ENCODE measurements around the gene LRRC36. TPM values are rescaled to one million over a fixed set of nuclear protein-coding genes. Genes with fewer than 3 reads are reported as not detected.

Gene LRRC36
- total RNA-seq, 1 donor from 2014 or later = not detected

GRCh38 chr16:67291461-67291860 lies 35.2 kb upstream of the LRRC36 start:
- DNase-seq (ENCODE audit: low spot score) = no peak
- intact Hi-C loops (cut with DNase I) = no loop called here

- DNase-seq (ENCODE audit: low spot score) = no peak
- intact Hi-C loops (cut with DNase I) = no loop called here
These were observed 32.4 kb upstream of the LRRC36 start for GRCh38 chr16:67294171-67294757.

GRCh38 chr16:67294938-67295361 lies 31.7 kb upstream of the LRRC36 start:
- intact Hi-C loops (cut with DNase I) = no loop called here
- DNase-seq (ENCODE audit: low spot score) = no peak

DNA sequence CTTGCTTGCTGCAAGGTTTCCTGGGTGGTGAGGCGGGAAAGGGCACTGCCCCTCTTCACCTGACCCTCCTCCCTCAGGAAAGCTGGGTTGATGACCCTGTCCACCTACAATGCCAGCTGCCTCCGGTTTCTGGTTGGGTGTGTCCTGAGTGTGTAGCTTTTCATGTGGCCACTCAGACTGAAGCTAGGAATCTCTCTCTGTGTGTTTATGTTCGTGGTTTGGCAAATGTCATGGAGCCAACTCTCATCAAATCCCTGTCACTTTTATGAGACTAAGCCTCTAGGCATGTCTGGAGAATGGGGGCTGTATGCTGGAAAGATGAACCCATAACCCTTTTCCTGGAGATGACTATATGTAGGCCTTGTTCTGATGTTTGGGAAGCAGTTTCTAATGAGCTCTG lies 30.2 kb upstream of the LRRC36 start:
- intact Hi-C loops (cut with DNase I) = no loop called here
- no peak for DNase-seq (ENCODE audit: low spot score)

GRCh38 chr16:67298277-67298676 lies 28.3 kb upstream of the LRRC36 start:
- intact Hi-C loops (cut with DNase I) = no loop called here

GRCh38 chr16:67299269-67299668 lies 27.3 kb upstream of the LRRC36 start:
- no peak for DNase-seq (ENCODE audit: low spot score)
- intact Hi-C loops (cut with DNase I) = no loop called here

More at GRCh38 chr16:67298277-67298676, 28.3 kb upstream of the LRRC36 start:
- DNase-seq (ENCODE audit: low spot score) = no peak

DNA sequence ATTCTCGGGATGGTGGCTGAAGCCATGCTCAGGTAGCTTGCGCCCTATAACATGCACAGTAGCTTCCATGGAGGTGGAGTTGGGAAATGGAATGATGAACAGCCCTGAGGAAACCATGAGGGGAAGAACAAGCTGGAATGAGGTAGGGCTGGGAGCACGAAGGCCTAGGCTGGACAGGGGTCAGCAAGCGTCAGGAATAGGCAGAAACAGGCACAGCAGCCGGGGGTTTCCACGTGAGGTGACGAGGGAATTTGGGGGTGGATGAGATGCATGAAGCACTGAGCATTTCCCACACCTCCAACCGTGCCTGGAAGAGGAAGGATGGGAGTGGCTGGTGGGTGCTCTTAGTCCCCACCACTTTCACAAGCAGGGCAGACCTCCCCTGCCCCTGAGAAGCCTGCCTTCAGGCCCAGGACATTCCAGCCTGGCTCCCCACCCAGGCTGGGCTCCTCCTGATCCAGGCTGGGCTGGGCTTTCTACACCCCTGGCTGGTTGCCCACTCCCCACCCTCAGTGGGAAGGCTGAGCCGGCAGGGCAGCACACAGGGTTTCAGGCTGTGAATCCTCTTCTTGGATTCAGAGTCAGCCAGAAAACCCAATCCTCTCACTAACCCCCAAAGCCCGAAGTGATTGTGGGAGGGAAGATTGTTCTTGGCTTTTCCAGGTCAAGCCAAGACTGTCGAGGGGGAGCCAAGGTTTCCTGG lies 25.4 kb upstream of the LRRC36 start:
- intact Hi-C loops (cut with DNase I) = no loop called here
- no peak for DNase-seq (ENCODE audit: low spot score)

DNA sequence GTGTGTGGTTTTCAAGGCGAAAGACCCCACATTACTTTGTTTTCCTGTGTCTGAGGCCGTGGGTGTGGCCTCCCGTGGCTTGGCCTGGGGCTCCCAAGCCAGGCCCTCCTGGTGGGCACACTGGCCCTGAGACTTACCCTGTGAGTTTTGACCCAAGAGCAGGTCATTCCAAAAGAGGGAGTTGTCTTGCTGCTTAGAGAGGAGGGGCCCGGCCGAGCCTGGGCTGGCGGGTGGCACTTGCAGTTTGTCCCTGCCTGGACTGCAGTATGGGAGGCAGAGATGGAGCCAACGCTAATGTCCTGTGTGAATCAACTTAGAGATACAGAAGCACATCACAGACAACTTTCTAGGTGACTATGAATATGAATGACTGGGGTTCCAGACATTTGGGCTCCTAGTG lies 24.5 kb upstream of the LRRC36 start:
- DNase-seq (ENCODE audit: low spot score) = no peak
- intact Hi-C loops (cut with DNase I) = no loop called here

DNA sequence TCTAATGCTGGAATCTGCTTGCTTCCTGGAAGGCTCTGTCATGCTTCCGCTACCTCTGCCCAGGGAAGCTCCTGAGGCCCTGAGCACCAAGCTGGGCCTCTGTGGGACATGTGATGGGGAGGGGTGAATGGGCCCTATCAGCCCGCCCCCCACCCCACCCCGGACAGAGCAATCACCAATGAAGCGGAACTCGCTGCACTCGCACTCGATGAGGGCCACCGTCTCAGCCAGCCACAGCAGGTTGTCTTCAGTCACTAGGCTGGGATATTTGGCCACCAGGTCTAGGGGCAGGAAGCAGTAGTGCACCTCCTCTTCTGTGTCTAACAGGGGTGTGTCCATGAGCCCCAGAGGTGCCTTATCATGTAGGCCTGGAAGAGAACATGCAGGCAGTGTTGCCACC lies 23.6 kb upstream of the LRRC36 start:
- DNase-seq (ENCODE audit: low spot score) = no peak
- intact Hi-C loops (cut with DNase I) = no loop called here

- intact Hi-C loops (cut with DNase I) = no loop called here
- DNase-seq (ENCODE audit: low spot score) = no peak
These were observed 22.6 kb upstream of the LRRC36 start for GRCh38 chr16:67304020-67304419.

GRCh38 chr16:67305216-67306071 lies 21.2 kb upstream of the LRRC36 start:
- intact Hi-C loops (cut with DNase I) = no loop called here
- DNase-seq (ENCODE audit: low spot score) = no peak

- DNase-seq (ENCODE audit: low spot score) = no peak
- intact Hi-C loops (cut with DNase I) = no loop called here
These were observed 16.1 kb upstream of the LRRC36 start for GRCh38 chr16:67310561-67310960.

DNA sequence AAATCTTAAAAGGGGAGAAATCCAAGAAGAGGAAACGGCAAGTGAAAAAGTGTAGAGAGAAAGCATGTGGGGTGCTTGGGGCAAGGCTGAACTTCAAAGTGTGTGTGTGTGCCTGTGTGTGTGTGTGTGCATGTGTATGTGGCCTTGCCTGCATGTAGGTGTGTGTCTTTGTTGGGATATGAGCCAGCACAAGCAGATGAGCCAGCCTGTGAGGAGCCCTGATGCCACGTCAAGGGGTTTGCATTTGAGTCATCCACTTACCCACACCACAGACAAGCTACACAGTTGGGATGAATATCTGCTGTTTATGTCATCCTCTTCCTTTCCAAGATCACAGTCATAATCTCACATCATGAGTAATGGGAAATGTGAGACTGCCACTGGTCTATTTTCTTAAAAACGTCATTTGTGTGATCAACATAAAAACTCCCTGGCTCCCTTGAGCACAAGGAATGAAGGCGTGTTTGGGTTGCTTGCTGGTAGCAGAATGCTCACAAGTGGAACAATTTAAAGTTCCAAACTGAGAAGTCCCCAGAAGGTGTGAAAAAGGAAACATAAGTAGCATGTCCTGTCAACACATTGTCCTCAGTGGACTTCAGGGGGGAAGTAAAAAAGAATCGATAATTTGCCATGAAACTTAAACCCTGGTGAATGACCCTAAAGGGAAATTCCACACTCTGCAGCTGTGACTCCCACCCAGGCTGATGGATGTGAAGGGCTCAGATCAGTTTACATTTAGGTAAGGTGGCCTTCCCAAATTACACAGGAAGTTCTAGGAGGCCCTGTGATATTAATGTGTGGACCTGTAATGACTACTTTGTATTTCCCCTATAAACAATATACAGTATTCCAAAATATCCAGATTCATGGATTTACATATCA lies 14.8 kb upstream of the LRRC36 start:
- no peak for DNase-seq (ENCODE audit: low spot score)

DNA sequence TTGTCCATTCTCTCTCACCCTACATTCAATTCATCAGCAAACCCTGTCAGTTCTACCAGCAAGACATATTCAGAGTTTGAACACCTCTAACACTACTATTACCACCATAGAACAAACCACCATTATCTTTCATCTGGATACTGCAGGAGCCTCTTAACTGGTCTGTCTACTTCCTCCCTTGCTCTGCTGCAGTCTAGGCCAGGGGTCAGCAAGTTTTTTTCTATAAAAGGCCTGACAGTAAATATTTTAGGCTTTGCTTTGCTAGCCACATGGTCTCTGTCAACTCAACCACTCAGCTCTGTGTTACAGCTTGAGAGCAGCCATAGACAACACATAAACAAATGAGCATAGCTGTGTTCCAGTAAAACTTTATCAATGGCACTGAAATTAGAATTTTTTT lies 13.9 kb upstream of the LRRC36 start:
- intact Hi-C loops (cut with DNase I) = no loop called here
- DNase-seq (ENCODE audit: low spot score) = no peak

More for the DNA sequence above, 14.8 kb upstream of the LRRC36 start:
- intact Hi-C loops (cut with DNase I) = no loop called here

- DNase-seq (ENCODE audit: low spot score) = no peak
- intact Hi-C loops (cut with DNase I) = no loop called here
These were observed 8.8 kb upstream of the LRRC36 start for GRCh38 chr16:67317853-67318252.

- intact Hi-C loops (cut with DNase I) = no loop called here
- DNase-seq (ENCODE audit: low spot score) = no peak
These were observed 522 bp upstream of the LRRC36 start for GRCh38 chr16:67326115-67326471.

- intact Hi-C loops (cut with DNase I) = no loop called here
- DNase-seq (ENCODE audit: low spot score) = no peak
These were observed 1.1 kb downstream of the LRRC36 start for GRCh38 chr16:67327743-67328142.

- no peak for DNase-seq (ENCODE audit: low spot score)
- intact Hi-C loops (cut with DNase I) = no loop called here
These were observed 3.3 kb downstream of the LRRC36 start for GRCh38 chr16:67329901-67330300.

DNA sequence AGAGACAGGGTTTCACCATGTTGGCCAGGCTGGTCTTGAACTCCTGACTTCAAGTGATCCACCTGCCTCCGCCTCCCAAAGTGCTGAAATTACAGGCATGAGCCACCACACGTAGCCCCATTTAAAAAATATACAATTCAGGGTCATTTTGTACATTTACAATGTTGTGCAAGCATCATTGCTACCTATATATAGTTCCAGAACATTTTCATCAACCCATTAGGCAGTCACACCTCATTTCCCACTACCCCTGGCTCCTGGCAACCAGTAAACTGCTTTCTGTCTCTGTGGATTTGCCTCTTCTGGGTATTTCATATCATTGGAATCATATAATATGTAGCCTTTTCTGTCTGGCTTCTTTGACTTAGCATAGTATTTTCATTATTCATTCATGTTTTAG lies 6.7 kb downstream of the LRRC36 start:
- DNase-seq (ENCODE audit: low spot score) = no peak
- intact Hi-C loops (cut with DNase I) = no loop called here

DNA sequence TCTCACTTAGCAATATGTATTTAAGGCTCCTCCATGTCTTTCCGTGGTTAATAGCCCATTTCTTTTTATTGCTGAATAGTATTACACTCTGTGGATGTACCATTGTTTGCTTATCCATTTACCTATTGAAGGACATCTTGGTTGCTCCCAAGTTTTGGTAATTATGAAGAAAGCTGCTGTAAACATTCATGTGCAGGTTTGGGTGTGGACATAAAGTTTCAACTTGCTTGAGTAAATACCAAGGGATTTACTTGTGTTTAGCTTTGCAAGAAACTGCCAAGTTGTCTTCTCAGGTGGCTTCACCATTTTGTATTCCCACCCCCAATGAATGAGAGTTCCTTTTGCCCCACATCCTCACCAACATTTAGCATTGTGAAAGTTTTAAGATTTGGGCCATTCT lies 9.5 kb downstream of the LRRC36 start:
- intact Hi-C loops (cut with DNase I) = no loop called here

More for the DNA sequence above, 9.5 kb downstream of the LRRC36 start:
- no peak for DNase-seq (ENCODE audit: low spot score)

Data from cardiac septum (tissue), 1 donor.